SW480 (cell line): ENCODE measurements around the gene NRAS.

ENCODE experiments used
- DNase-seq: peaks from one replicate; pipeline ENCODE4 v3.0.0-alpha.2; 2016; ENCODE audit warnings: low spot score

The NRAS gene

GRCh38 chr1:114676115-114676514, 40.5 kb downstream of the NRAS start:
- no peak for DNase-seq

GRCh38 chr1:114671939-114672275, 44.7 kb downstream of the NRAS start:
- DNase-seq: no peak

- peak; percentile 41 for DNase-seq
Measured at GRCh38 chr1:114671011-114671938, 45.3 kb downstream of the NRAS start.

- DNase-seq: peak; percentile 88
Measured at GRCh38 chr1:114670083-114671010, 46.2 kb downstream of the NRAS start.

- DNase-seq: no peak
Measured at GRCh38 chr1:114669562-114670082, 46.9 kb downstream of the NRAS start, which contains the start of gene DENND2C. TSS of gene DENND2C (minus strand) at chr1:114670049. CDS start at chr1:114625984, 44,065 bp downstream.

- peak; percentile 22 for DNase-seq
Measured at GRCh38 chr1:114668784-114669561, 47.6 kb downstream of the NRAS start.

- DNase-seq: no peak
Measured at GRCh38 chr1:114668373-114668772, 48.2 kb downstream of the NRAS start.

GRCh38 chr1:114666954-114667353, 49.6 kb downstream of the NRAS start:
- no peak for DNase-seq

GRCh38 chr1:114660238-114660637, 56.3 kb downstream of the NRAS start:
- no peak for DNase-seq
